ENCODE data around the gene EMID1. TPM values are rescaled to one million over a fixed set of nuclear protein-coding genes. Genes with fewer than 3 reads are reported as not detected.

EMID1 gene
- total RNA-seq, 1 donor from 2014 or later: not detected

GRCh38 chr22:29199702-29200400, 5.8 kb upstream of the EMID1 start:
- Mint-ChIP-seq H3K27me3 (peaks cover 51% of the 10 kb centered on the region), H3K9me3 (peaks cover 2% of the 10 kb centered on the region), H3K4me3 (no peak overlapping the region), H3K36me3 (ENCODE audit: low read depth) (no peaks in the 10 kb centered on the region), H3K4me1 (peaks cover 15% of the 10 kb centered on the region), H3K27ac (no peak overlapping the region)
- ATAC-seq (ENCODE audit: low read depth) (no peak), DNase-seq (no peak)
- CTCF ChIA-PET: no interaction called here
- intact Hi-C loops (cut with micrococcal nuclease): loop anchor here (5.0 to 10.0 kb wide), 2 partner anchors 47 to 125 kb away; partner anchors contain the start of gene KREMEN1
- TF ChIP-seq CTCF (IDR thresholded peaks at IDR 0.05): no peak
- POLR2A ChIA-PET: no interaction called here

GRCh38 chr22:29200901-29201300, 4.8 kb upstream of the EMID1 start:
- Mint-ChIP-seq H3K27ac (no peak overlapping the region), H3K36me3 (ENCODE audit: low read depth) (no peaks in the 10 kb centered on the region), H3K4me3 (no peak overlapping the region), H3K4me1 (peaks cover 15% of the 10 kb centered on the region), H3K27me3 (peaks cover 53% of the 10 kb centered on the region), H3K9me3 (peaks cover 2% of the 10 kb centered on the region)
- TF ChIP-seq CTCF (IDR thresholded peaks at IDR 0.05): no peak
- ATAC-seq (ENCODE audit: low read depth): no peak
- CTCF ChIA-PET: no interaction called here
- intact Hi-C loops (cut with micrococcal nuclease): loop anchor here (5.0 to 10.0 kb wide), 2 partner anchors 46 to 126 kb away; partner anchors contain the start of gene KREMEN1
- no peak for DNase-seq
- POLR2A ChIA-PET: no interaction called here

- Mint-ChIP-seq H3K9me3 (peaks cover 2% of the 10 kb centered on the region), H3K36me3 (ENCODE audit: low read depth) (no peaks in the 10 kb centered on the region), H3K4me1 (peaks cover 17% of the 10 kb centered on the region), H3K4me3 (no peak overlapping the region), H3K27me3 (peaks cover 56% of the 10 kb centered on the region), H3K27ac (no peak overlapping the region)
- no peak for TF ChIP-seq CTCF (IDR thresholded peaks at IDR 0.05)
- intact Hi-C loops (cut with micrococcal nuclease): loop anchor here (5.0 to 10.0 kb wide), 2 partner anchors 46 to 127 kb away; partner anchors contain the start of gene KREMEN1
- DNase-seq (no peak), ATAC-seq (ENCODE audit: low read depth) (no peak)
- ChIA-PET POLR2A (interaction anchor here (1.8 kb wide), 1 partner anchor 35 kb away, joined by 6 read pairs; no protein-coding TSS in a partner anchor), CTCF (interaction anchor here (1.3 kb wide), 1 partner anchor 43 kb away, joined by 4 read pairs; no protein-coding TSS in a partner anchor)
These were observed 3.9 kb upstream of the EMID1 start for GRCh38 chr22:29201782-29202181.

GRCh38 chr22:29202212-29203192, 3.2 kb upstream of the EMID1 start:
- ATAC-seq (ENCODE audit: low read depth) (peak; percentile 79), DNase-seq (no peak)
- H3K9me3 Mint-ChIP-seq: peaks cover 2% of the 10 kb centered on the region
- TF ChIP-seq CTCF (IDR thresholded peaks at IDR 0.05): no peak
- H3K4me3 Mint-ChIP-seq: no peak overlapping the region
- no peak overlapping the region for H3K27ac Mint-ChIP-seq
- H3K27me3 Mint-ChIP-seq: peaks cover 56% of the 10 kb centered on the region
- ChIA-PET CTCF (interaction anchor here (1.3 to 2.2 kb wide), 4 partner anchors 35 to 162 kb away, joined by 4 to 5 read pairs (median 4); no protein-coding TSS in a partner anchor), POLR2A (interaction anchor here (0.6 to 1.8 kb wide), 2 partner anchors 31 to 35 kb away, joined by 3 to 6 read pairs; no protein-coding TSS in a partner anchor)
- intact Hi-C loops (cut with micrococcal nuclease): loop anchor here (5.0 to 10.0 kb wide), 2 partner anchors 45 to 128 kb away; partner anchors contain the start of gene KREMEN1
- peaks cover 17% of the 10 kb centered on the region for H3K4me1 Mint-ChIP-seq
- no peaks in the 10 kb centered on the region for H3K36me3 Mint-ChIP-seq (ENCODE audit: low read depth)

All from activated B cell treated with CpG ODN at 0.5 μM for 24 hours (primary cell).